Measurements from ENCODE around the gene MCEMP1. TPM values are rescaled to one million over a fixed set of nuclear protein-coding genes. Genes with fewer than 3 reads are reported as not detected.

MCEMP1 gene
- total RNA-seq, 5 donors from 2014 or later (not counting 1 experiment from before 2014, with no cell fraction given), result 0.26 TPM; not detected in 4

DNA sequence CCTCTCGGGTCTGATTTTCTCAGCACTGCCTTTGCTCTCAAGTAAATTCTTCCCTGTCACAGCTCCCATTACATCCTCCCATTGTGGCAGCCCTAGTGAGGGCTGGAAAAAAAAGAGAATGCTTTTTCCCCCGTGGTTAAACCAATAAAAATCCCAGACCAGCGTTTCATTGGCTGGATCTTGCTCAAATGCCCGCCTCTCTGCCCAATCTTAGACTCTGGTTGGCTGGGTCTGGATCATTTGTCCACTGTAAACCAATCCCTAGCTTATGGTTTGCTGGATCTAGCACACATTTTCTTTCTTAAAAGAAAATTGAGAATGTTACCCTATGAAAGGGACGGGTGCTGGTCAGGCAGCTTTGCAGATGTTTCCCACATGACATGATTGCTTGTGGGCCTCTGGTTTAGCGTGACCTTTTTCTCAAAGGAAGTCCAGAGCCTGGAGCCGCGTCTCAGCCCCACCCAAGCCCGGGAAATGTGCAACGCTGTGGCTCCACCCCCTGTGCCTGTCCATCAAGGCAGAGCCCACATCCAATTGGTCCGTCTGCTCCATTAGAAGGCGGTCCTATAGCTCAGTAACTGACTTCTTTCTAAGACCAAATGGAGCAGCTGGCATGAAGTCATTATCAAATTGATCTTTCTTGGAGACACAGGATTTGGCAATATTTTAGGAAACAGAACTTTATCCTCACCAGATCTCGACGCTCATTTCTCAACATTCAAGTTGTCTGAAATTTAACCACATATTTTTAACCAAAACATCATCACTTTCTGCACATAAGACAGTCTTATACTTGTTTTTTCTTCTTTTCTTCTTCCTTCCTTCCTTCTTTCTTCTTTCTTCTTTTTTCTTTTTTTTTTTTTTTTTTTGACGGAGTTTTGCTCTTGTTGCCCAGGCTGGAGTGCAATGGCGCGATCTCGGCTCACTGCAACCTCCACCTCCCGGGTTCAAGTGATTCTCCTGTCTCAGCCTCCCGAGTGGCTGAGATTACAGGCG lies 2.6 kb upstream of the MCEMP1 start:
- no peaks in the 10 kb centered on the region for H3K9me3 ChIP-seq
- peaks cover 11 to 32% of the 10 kb centered on the region in 2 experiments for H3K4me1 ChIP-seq (ENCODE audit: control insufficient read depth in 1 of 2, extremely low read depth in 1 of 2, insufficient read depth in 2 of 2, low read length in 2 of 2)
- no peak overlapping the region for H3K4me3 ChIP-seq (ENCODE audit: control insufficient read depth in 1 of 2, extremely low read depth in 1 of 2, low read length in 1 of 2)
- DNase-seq (peak in 4 of 35 experiments; percentile 18 to 47 (median 32)), ATAC-seq (replicated peaks in 1 of 4) (peak in 1 of 4 experiments; percentile 19)
- WGBS (ENCODE audit: insufficient coverage), result 45% methylated on average over 11 of the region's 21 CpGs
- no peaks in the 10 kb centered on the region for H3K36me3 Mint-ChIP-seq
- peaks cover 34 to 56% of the 10 kb centered on the region in 2 donors for H3K27me3 Mint-ChIP-seq
- no peaks in the 10 kb centered on the region for H3K36me3 ChIP-seq (ENCODE audit: control insufficient read depth in 2 of 2, extremely low read depth in 1 of 2, insufficient read depth in 1 of 2, low read length in 1 of 2)
- peaks cover 0 to 65% of the 10 kb centered on the region in 2 experiments for H3K27me3 ChIP-seq (replicated peaks in 1 of 2; ENCODE audit: control insufficient read depth in 2 of 2, extremely low read depth in 1 of 2, insufficient read depth in 2 of 2, low read length in 1 of 2)
- H3K27ac Mint-ChIP-seq, result no peak overlapping the region
- peaks cover 27 to 46% (median 45%) of the 10 kb centered on the region in 3 donors for H3K4me1 Mint-ChIP-seq
- no peak overlapping the region for H3K4me3 Mint-ChIP-seq
- H3K9me3 Mint-ChIP-seq, result no peaks in the 10 kb centered on the region
- H3K27ac ChIP-seq (ENCODE audit: low read length), result no peak overlapping the region
- ChIA-PET POLR2A (interaction anchor here in 1 of 2 donors (0.6 kb wide), 1 partner anchor 107 kb away, joined by 5 read pairs; no protein-coding TSS in a partner anchor), CTCF (interaction anchor here in 1 of 2 donors (1.0 kb wide), 1 partner anchor 106 kb away, joined by 4 read pairs; no protein-coding TSS in a partner anchor)

GRCh38 chr19:7676376-7676775 lies 514 bp upstream of the MCEMP1 start:
- ChIA-PET CTCF (interaction anchor here in 1 of 2 donors (0.5 kb wide), 1 partner anchor 940 kb away, joined by 8 read pairs; no protein-coding TSS in a partner anchor), POLR2A (interaction anchor here in 1 of 2 donors (0.6 kb wide), 1 partner anchor 20 kb away, joined by 3 read pairs; no protein-coding TSS in a partner anchor)
- no peak overlapping the region for H3K27ac ChIP-seq (ENCODE audit: low read length)
- peak overlapping the region in 1 of 3 donors; percentile 55 for H3K4me3 Mint-ChIP-seq
- H3K4me1 ChIP-seq (ENCODE audit: control insufficient read depth in 1 of 2, extremely low read depth in 1 of 2, insufficient read depth in 2 of 2, low read length in 2 of 2), result peaks cover 21 to 35% of the 10 kb centered on the region in 2 experiments
- H3K27me3 Mint-ChIP-seq, result peaks cover 20 to 42% of the 10 kb centered on the region in 2 donors
- H3K27me3 ChIP-seq (replicated peaks in 1 of 2; ENCODE audit: control insufficient read depth in 2 of 2, extremely low read depth in 1 of 2, insufficient read depth in 2 of 2, low read length in 1 of 2), result peaks cover 0 to 50% of the 10 kb centered on the region in 2 experiments
- H3K36me3 ChIP-seq (ENCODE audit: control insufficient read depth in 2 of 2, extremely low read depth in 1 of 2, insufficient read depth in 1 of 2, low read length in 1 of 2), result no peaks in the 10 kb centered on the region
- WGBS (ENCODE audit: insufficient coverage), result 4% methylated on average over 3 of the region's 7 CpGs
- H3K4me3 ChIP-seq (ENCODE audit: control insufficient read depth in 1 of 2, extremely low read depth in 1 of 2, low read length in 1 of 2), result no peak overlapping the region
- peaks cover 30 to 47% (median 42%) of the 10 kb centered on the region in 3 donors for H3K4me1 Mint-ChIP-seq
- ATAC-seq (replicated peaks in 1 of 4), result no peak
- no peaks in the 10 kb centered on the region for H3K9me3 ChIP-seq
- no peak overlapping the region for H3K27ac Mint-ChIP-seq
- no peak for DNase-seq
- no peaks in the 10 kb centered on the region for H3K36me3 Mint-ChIP-seq
- no peaks in the 10 kb centered on the region for H3K9me3 Mint-ChIP-seq

DNA sequence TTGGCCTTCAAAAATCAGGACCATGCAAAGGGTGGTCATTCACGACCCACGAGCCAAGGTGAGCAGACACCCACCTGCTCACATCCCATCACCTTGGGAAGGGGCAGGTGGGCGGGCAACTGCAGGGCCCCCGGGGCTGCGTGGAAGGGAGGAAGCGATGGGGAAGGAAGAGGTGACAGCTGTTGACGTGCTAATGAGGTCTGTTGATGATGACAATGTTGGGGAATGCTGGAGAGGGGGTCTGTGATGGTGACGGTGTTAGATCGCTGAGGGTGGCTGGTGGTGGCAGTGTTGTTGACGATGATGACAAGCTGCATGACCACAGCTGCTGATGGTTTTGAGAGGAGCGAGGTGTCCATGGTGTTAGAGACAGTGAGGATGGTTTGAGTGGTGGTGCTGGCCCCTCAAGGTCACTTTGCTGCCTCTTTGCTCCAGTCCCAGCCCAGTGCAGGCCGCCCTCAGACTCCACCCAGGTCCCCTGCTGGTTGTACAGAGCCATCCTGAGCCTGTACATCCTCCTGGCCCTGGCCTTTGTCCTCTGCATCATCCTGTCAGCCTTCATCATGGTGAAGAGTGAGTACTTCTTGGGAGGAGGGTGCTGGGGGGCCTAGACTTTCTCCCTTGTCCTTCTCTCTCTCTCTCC lies 900 bp downstream of the MCEMP1 start:
- CTCF ChIA-PET, result interaction anchor here (0.6 to 0.7 kb wide), 3 partner anchors 22 to 160 kb away, joined by 3 to 5 read pairs (median 3); no protein-coding TSS in a partner anchor
- H3K36me3 Mint-ChIP-seq, result peaks cover 4% of the 10 kb centered on the region
- no peaks in the 10 kb centered on the region for H3K9me3 Mint-ChIP-seq
- Histone ChIP-seq H3K36me3 (ENCODE audit: control insufficient read depth in 2 of 2, extremely low read depth in 1 of 2, insufficient read depth in 1 of 2, low read length in 1 of 2) (peaks cover 0 to 5% of the 10 kb centered on the region in 2 donors), H3K9me3 (no peaks in the 10 kb centered on the region), H3K27me3 (replicated peaks in 1 of 2; ENCODE audit: control insufficient read depth in 2 of 2, extremely low read depth in 1 of 2, insufficient read depth in 2 of 2, low read length in 1 of 2) (peaks cover 0 to 41% of the 10 kb centered on the region in 2 experiments), H3K4me1 (ENCODE audit: control insufficient read depth in 1 of 2, extremely low read depth in 1 of 2, insufficient read depth in 2 of 2, low read length in 2 of 2) (peaks cover 22 to 49% of the 10 kb centered on the region in 2 experiments), H3K27ac (ENCODE audit: low read length) (no peak overlapping the region), H3K4me3 (ENCODE audit: control insufficient read depth in 1 of 2, extremely low read depth in 1 of 2, low read length in 1 of 2) (no peak overlapping the region)
- POLR2A ChIA-PET, result no interaction called here
- peak overlapping the region in 1 of 3 donors; percentile 4 for H3K4me3 Mint-ChIP-seq
- H3K27ac Mint-ChIP-seq, result no peak overlapping the region
- H3K4me1 Mint-ChIP-seq, result peaks cover 39 to 56% (median 48%) of the 10 kb centered on the region in 3 donors
- peaks cover 15 to 36% of the 10 kb centered on the region in 2 donors for H3K27me3 Mint-ChIP-seq
- no peak for ATAC-seq (replicated peaks in 1 of 4)
- WGBS (ENCODE audit: insufficient coverage), result 43% methylated on average over 7 of the region's 12 CpGs
- no peak for DNase-seq

DNA sequence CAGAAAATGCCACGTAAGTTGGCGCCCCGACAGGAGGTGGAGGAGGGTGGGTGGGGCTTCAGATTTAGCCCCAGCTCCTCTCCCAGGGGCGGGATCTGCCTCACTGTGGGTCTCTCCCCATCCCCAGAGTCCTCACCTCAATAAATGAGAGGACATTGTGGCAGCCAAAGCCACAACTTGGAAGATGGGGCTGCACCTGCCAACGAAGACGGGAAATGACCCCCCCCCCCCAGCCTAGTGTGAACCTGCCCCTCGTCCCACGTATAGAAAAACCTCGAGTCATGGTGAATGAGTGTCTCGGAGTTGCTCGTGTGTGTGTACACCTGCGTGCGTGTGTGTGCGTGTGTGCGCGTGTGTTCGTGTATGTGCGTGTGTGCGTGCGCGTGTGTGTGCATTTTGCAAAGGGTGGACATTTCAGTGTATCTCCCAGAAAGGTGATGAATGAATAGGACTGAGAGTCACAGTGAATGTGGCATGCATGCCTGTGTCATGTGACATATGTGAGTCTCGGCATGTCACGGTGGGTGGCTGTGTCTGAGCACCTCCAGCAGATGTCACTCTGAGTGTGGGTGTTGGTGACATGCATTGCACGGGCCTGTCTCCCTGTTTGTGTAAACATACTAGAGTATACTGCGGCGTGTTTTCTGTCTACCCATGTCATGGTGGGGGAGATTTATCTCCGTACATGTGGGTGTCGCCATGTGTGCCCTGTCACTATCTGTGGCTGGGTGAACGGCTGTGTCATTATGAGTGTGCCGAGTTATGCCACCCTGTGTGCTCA lies 2.3 kb downstream of the MCEMP1 start:
- H3K27me3 Mint-ChIP-seq, result peaks cover 15 to 30% of the 10 kb centered on the region in 2 donors
- peaks cover 0 to 41% of the 10 kb centered on the region in 2 experiments for H3K27me3 ChIP-seq (replicated peaks in 1 of 2; ENCODE audit: control insufficient read depth in 2 of 2, extremely low read depth in 1 of 2, insufficient read depth in 2 of 2, low read length in 1 of 2)
- no peak overlapping the region for H3K27ac ChIP-seq (ENCODE audit: low read length)
- peaks cover 39 to 59% (median 47%) of the 10 kb centered on the region in 3 donors for H3K4me1 Mint-ChIP-seq
- H3K9me3 ChIP-seq, result no peaks in the 10 kb centered on the region
- CTCF ChIA-PET, result interaction anchor here in 1 of 2 donors (0.6 to 0.7 kb wide), 3 partner anchors 27 to 265 kb away, joined by 3 to 4 read pairs (median 3); no protein-coding TSS in a partner anchor
- H3K4me3 ChIP-seq (ENCODE audit: control insufficient read depth in 1 of 2, extremely low read depth in 1 of 2, low read length in 1 of 2), result no peak overlapping the region
- DNase-seq, result peak; percentile 45 to 85 (median 71)
- H3K9me3 Mint-ChIP-seq, result no peaks in the 10 kb centered on the region
- WGBS (ENCODE audit: insufficient coverage), result 42% methylated on average over 16 of the region's 30 CpGs
- H3K36me3 ChIP-seq (ENCODE audit: control insufficient read depth in 2 of 2, extremely low read depth in 1 of 2, insufficient read depth in 1 of 2, low read length in 1 of 2), result peaks cover 4 to 16% of the 10 kb centered on the region in 2 donors
- H3K4me1 ChIP-seq (ENCODE audit: control insufficient read depth in 1 of 2, extremely low read depth in 1 of 2, insufficient read depth in 2 of 2, low read length in 2 of 2), result peaks cover 22 to 49% of the 10 kb centered on the region in 2 experiments
- peak overlapping the region in 1 of 2 donors; percentile 68 for H3K27ac Mint-ChIP-seq
- POLR2A ChIA-PET, result no interaction called here
- H3K36me3 Mint-ChIP-seq, result peaks cover 5% of the 10 kb centered on the region
- peak; percentile 61 to 77 (median 66) for ATAC-seq (replicated peaks in 1 of 4)
- H3K4me3 Mint-ChIP-seq, result peak overlapping the region; percentile 69 to 92 (median 75)

DNA sequence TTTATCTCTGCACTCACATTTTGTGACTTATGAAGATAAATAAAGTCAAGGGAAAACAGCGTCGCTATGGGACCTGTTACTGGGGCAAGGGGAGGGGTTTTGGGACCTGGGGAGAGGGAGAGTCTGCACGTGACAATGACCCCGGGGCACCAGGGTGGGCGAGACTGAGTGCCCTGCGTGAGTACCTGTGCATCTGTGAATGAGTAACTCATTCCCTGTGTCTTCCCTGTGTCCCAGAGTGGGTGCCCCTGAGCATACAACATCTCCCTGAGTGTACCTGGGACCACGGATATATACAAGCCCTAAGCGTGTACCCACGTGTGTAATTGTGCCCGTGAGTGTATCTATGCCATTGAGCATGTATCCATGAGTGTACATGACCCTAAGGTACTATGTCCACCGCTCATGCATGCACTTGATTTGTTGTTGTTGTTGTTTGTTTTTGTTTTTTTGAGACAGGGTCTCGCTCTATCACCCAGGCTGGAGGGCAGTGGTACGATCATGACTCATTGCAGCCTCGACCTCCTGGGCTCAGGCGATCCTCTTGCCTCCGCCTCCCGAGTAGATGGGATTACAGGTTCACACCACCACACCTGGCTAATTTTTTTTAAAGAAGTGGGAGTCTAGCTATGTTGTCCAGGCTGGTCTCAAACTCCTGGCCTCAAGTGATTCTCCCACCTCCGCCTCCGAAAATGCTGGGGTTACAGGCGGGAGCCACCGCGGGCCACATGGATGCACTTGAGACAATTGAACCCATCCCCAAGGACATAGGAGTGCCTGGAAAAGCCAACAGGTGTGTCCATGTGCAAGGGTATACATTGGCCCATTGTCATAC lies 3.1 kb downstream of the MCEMP1 start:
- Mint-ChIP-seq H3K4me3 (peak overlapping the region; percentile 69 to 92 (median 75)), H3K4me1 (peaks cover 35 to 54% (median 40%) of the 10 kb centered on the region in 3 donors), H3K36me3 (peaks cover 5% of the 10 kb centered on the region), H3K27ac (peak overlapping the region; percentile 31 to 34), H3K27me3 (peaks cover 15 to 30% of the 10 kb centered on the region in 2 donors), H3K9me3 (no peaks in the 10 kb centered on the region)
- DNase-seq, result no peak
- ATAC-seq (replicated peaks in 1 of 4), result no peak
- ChIA-PET CTCF (interaction anchor here in 1 of 2 donors (0.8 to 1.7 kb wide), 8 partner anchors 11 to 224 kb away, joined by 3 to 24 read pairs (median 4); partner anchors contain the start of genes MAP2K7 and RETN), POLR2A (interaction anchor here (0.5 to 0.6 kb wide), 3 partner anchors 11 to 380 kb away, joined by 3 to 5 read pairs (median 3); no protein-coding TSS in a partner anchor)
- Histone ChIP-seq H3K27ac (ENCODE audit: low read length) (no peak overlapping the region), H3K9me3 (no peaks in the 10 kb centered on the region), H3K36me3 (ENCODE audit: control insufficient read depth in 2 of 2, extremely low read depth in 1 of 2, insufficient read depth in 1 of 2, low read length in 1 of 2) (peaks cover 5 to 16% of the 10 kb centered on the region in 2 donors), H3K4me3 (ENCODE audit: control insufficient read depth in 1 of 2, extremely low read depth in 1 of 2, low read length in 1 of 2) (peak overlapping the region; percentile 50 to 100), H3K4me1 (ENCODE audit: control insufficient read depth in 1 of 2, extremely low read depth in 1 of 2, insufficient read depth in 2 of 2, low read length in 2 of 2) (peaks cover 19 to 49% of the 10 kb centered on the region in 2 experiments), H3K27me3 (replicated peaks in 1 of 2; ENCODE audit: control insufficient read depth in 2 of 2, extremely low read depth in 1 of 2, insufficient read depth in 2 of 2, low read length in 1 of 2) (peaks cover 0 to 38% of the 10 kb centered on the region in 2 experiments)
- WGBS (ENCODE audit: insufficient coverage), result 50% methylated on average over 13 of the region's 22 CpGs

Data from T-cell (primary cell).